SU-DHL-6 (cell line): Measurements from ENCODE around the gene BOK.

Experiments
- H2AFZ ChIP-seq: fragments of 200-600 bp; sonication (generic); 2 replicates; pipeline ENCODE4 v1.6.1; 2014; ENCODE audit warnings: low read depth, mild to moderate bottlenecking, moderate library complexity, mixed read lengths, antibody characterized with exemption, low read length; ENCODE audit not compliant: severe bottlenecking
- H3F3A ChIP-seq: fragments of 200-600 bp; shearing (Covaris generic); 2 replicates; pipeline ENCODE4 v1.6.0; 2016; ENCODE audit warnings: antibody characterized with exemption, mild to moderate bottlenecking; ENCODE audit not compliant: insufficient read depth
- H3K27ac ChIP-seq: fragments of 200-600 bp; sonication (generic); 2 replicates; pipeline ENCODE4 v1.5.1; 2016; ENCODE audit warnings: low read depth, mild to moderate bottlenecking, low read length, moderate library complexity, mixed read lengths
- H3K27me3 ChIP-seq: fragments of 200-600 bp; sonication (generic), shearing (Covaris generic); 2 replicates; pipeline ENCODE4 v1.6.0; 2014; ENCODE audit warnings: mild to moderate bottlenecking, low read length
- H3K36me3 ChIP-seq: fragments of 200-600 bp; sonication (generic); 2 replicates; pipeline ENCODE4 v1.6.1; 2014; ENCODE audit warnings: mild to moderate bottlenecking, low read length, mixed read lengths
- H3K4me2 ChIP-seq: fragments of 300-600, 200-600 bp; shearing (Covaris generic), sonication (generic); 2 replicates; pipeline ENCODE4 v1.6.0; 2014; ENCODE audit warnings: low read length, low read depth, mild to moderate bottlenecking; ENCODE audit not compliant: poor library complexity, severe bottlenecking
- H3K4me3 ChIP-seq: fragments of 200-600 bp; sonication (generic); 2 replicates; pipeline ENCODE4 v1.5.1; 2014; ENCODE audit warnings: antibody characterized with exemption, low read length, mild to moderate bottlenecking, mixed read lengths; ENCODE audit not compliant: insufficient read depth, poor library complexity, severe bottlenecking
- H3K79me2 ChIP-seq: fragments of 200-600 bp; sonication (generic); 2 replicates; pipeline ENCODE4 v1.6.1; 2014; ENCODE audit warnings: mild to moderate bottlenecking, low read length, moderate library complexity; ENCODE audit not compliant: insufficient read depth
- H3K9ac ChIP-seq: fragments of 200-600 bp; sonication (generic); 2 replicates; pipeline ENCODE4 v1.7.0; 2014; ENCODE audit warnings: mild to moderate bottlenecking, low read length
- H3K9me2 ChIP-seq: fragments of 200-600 bp; sonication (generic); replicated peaks from 2 replicates; pipeline ENCODE4 v1.6.1; 2014; ENCODE audit warnings: low read length; ENCODE audit not compliant: insufficient read depth
- H3K9me3 ChIP-seq: fragments of 200-600 bp; sonication (generic); 2 replicates; pipeline ENCODE4 v1.6.1; 2014; ENCODE audit warnings: low read length, mixed read lengths; ENCODE audit not compliant: insufficient read depth
- H4K20me1 ChIP-seq: fragments of 200-600 bp; sonication (generic); 2 replicates; pipeline ENCODE4 v1.6.1; 2014; ENCODE audit warnings: low read depth, mild to moderate bottlenecking, antibody characterized with exemption, low read length, moderate library complexity, mixed read lengths
- CTCF ChIP-seq: fragments of 200-600 bp; sonication (generic); IDR thresholded peaks from one replicate; pipeline ENCODE4 v1.5.1; 2017; ENCODE audit warnings: antibody characterized with exemption, mild to moderate bottlenecking, low read length, moderate library complexity; ENCODE audit not compliant: insufficient read depth, poor library complexity, severe bottlenecking
- EZH2phosphoT487 ChIP-seq: fragments of 200-600 bp; sonication (generic), shearing (Covaris generic); conservative IDR thresholded peaks from 2 replicates; pipeline ENCODE4 v1.6.1; 2018; ENCODE audit warnings: mild to moderate bottlenecking, antibody characterized with exemption, low read length, moderate library complexity, mixed read lengths

The BOK gene

GRCh38 chr2:241601841-241602240 is 43.3 kb downstream of the BOK start:
- peaks cover 6% of the 10 kb centered on the region; the same call in 1 of the 2 replicates for H3K36me3 ChIP-seq
- H3K79me2 ChIP-seq, result no peaks in the 10 kb centered on the region
- no peak overlapping the region for H3K4me2 ChIP-seq
- no peaks in the 10 kb centered on the region for H3K9me3 ChIP-seq
- H3K4me3 ChIP-seq, result no peak overlapping the region
- TF ChIP-seq EZH2phosphoT487 (no peak), CTCF (no peak)
- no peak overlapping the region for H2AFZ ChIP-seq
- H3K27ac ChIP-seq, result no peak overlapping the region
- H3K9ac ChIP-seq, result no peak overlapping the region
- no peaks in the 10 kb centered on the region for H4K20me1 ChIP-seq
- H3K27me3 ChIP-seq, result no peaks in the 10 kb centered on the region
- no peaks in the 10 kb centered on the region; the same call in 1 of the 2 replicates for H3F3A ChIP-seq
- no peaks in the 10 kb centered on the region for H3K9me2 ChIP-seq

DNA sequence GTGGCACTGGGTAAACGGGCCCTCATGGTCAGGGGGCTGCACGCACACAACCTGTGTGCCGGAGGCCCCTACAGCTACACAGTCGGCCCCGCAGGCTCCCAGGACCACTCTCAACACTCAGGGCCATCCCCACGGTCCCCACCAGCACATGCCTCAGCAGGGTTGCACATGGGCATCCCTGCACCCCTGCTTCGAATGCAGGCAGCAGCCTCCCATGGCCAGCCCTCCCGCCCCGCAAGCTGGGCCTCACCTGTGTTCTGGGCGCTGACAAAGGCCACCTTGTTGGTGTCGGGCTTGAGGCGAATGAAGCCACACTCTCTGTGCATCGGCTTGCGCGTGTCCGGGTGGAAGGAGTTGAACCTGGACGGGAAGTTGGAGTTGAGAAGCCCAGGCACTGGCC is 44.2 kb downstream of the BOK start:
- peaks cover 6% of the 10 kb centered on the region; the same call in 1 of the 2 replicates for H3K36me3 ChIP-seq
- H2AFZ ChIP-seq, result no peak overlapping the region
- H4K20me1 ChIP-seq, result no peaks in the 10 kb centered on the region
- no peaks in the 10 kb centered on the region; the same call in 1 of the 2 replicates for H3F3A ChIP-seq
- H3K27me3 ChIP-seq, result no peaks in the 10 kb centered on the region
- no peaks in the 10 kb centered on the region for H3K79me2 ChIP-seq
- no peak overlapping the region for H3K4me3 ChIP-seq
- no peak overlapping the region for H3K9ac ChIP-seq
- TF ChIP-seq CTCF (no peak), EZH2phosphoT487 (no peak)
- no peak overlapping the region for H3K4me2 ChIP-seq
- H3K9me3 ChIP-seq, result no peaks in the 10 kb centered on the region
- H3K27ac ChIP-seq, result no peak overlapping the region
- no peaks in the 10 kb centered on the region for H3K9me2 ChIP-seq

DNA sequence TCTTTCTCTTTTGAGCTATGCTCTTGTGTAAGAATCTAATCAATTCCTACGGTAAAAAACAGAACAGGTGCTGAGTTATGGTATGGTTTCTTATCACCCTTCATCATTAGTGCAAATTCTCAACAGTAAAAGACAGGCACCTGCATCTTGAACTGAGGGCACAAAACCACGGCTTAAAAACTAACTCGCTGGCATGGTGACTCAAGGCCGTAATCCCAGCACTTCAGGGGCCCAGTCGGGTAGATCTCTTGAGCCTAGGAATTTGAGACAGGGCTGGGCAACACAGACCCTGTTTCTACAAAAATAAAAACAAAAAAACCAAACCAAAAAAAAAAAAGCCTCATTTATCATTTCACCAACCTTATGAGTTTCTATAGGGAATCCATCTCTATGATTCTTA is 45.1 kb downstream of the BOK start:
- H3K36me3 ChIP-seq, result peaks cover 6% of the 10 kb centered on the region; the same call in 1 of the 2 replicates
- H3K9me2 ChIP-seq, result no peaks in the 10 kb centered on the region
- no peaks in the 10 kb centered on the region for H3K9me3 ChIP-seq
- H3K9ac ChIP-seq, result no peak overlapping the region
- H3F3A ChIP-seq, result no peaks in the 10 kb centered on the region
- no peaks in the 10 kb centered on the region for H4K20me1 ChIP-seq
- no peak overlapping the region for H3K4me3 ChIP-seq
- H2AFZ ChIP-seq, result no peak overlapping the region
- no peaks in the 10 kb centered on the region; the same call in 1 of the 2 replicates for H3K79me2 ChIP-seq
- no peak overlapping the region for H3K4me2 ChIP-seq
- no peak overlapping the region for H3K27ac ChIP-seq
- no peaks in the 10 kb centered on the region for H3K27me3 ChIP-seq
- TF ChIP-seq CTCF, result no peak
- no peak for TF ChIP-seq EZH2phosphoT487
